ENCODE data around the gene THBS3. TPM values are rescaled to one million over a fixed set of nuclear protein-coding genes. Genes with fewer than 3 reads are reported as not detected.
A peak's percentile ranks its signal among the peaks of the same experiment; 100 is the strongest.

THBS3 gene
- total RNA-seq, 1 donor from 2014 or later: 40.3 TPM

- Histone ChIP-seq H3K36me3 (peaks cover 6 to 12% of the 10 kb centered on the region in 2 donors), H3K27ac (peak overlapping the region; percentile 97 to 98), H3K27me3 (no peaks in the 10 kb centered on the region), H3K4me3 (peak overlapping the region; percentile 82 to 83), H3K4me1 (peaks cover 16 to 27% of the 10 kb centered on the region in 2 donors), H3K9me3 (no peaks in the 10 kb centered on the region)
- no peak for DNase-seq (ENCODE audit: low spot score in 2 of 2)
- intact Hi-C loops (cut with DNase I): no loop called here
- TF ChIP-seq CTCF (IDR thresholded peaks at IDR 0.05): no peak
These were observed 46.6 kb upstream of the THBS3 start for GRCh38 chr1:155254228-155254713.

GRCh38 chr1:155253797-155254196 is 46.1 kb upstream of the THBS3 start:
- DNase-seq (ENCODE audit: low spot score in 2 of 2): no peak
- intact Hi-C loops (cut with DNase I): no loop called here
- H3K27ac ChIP-seq: peak overlapping the region; percentile 97 to 98
- no peaks in the 10 kb centered on the region for H3K9me3 ChIP-seq
- no peak for TF ChIP-seq CTCF (IDR thresholded peaks at IDR 0.05)
- peaks cover 6 to 11% of the 10 kb centered on the region in 2 donors for H3K36me3 ChIP-seq
- no peaks in the 10 kb centered on the region for H3K27me3 ChIP-seq
- peak overlapping the region; percentile 82 to 83 for H3K4me3 ChIP-seq
- peaks cover 16 to 27% of the 10 kb centered on the region in 2 donors for H3K4me1 ChIP-seq

- Histone ChIP-seq H3K4me3 (peak overlapping the region in 1 of 2 donors; percentile 82), H3K4me1 (peaks cover 16 to 27% of the 10 kb centered on the region in 2 donors), H3K36me3 (peaks cover 10 to 12% of the 10 kb centered on the region in 2 donors), H3K27ac (no peak overlapping the region), H3K27me3 (no peaks in the 10 kb centered on the region), H3K9me3 (no peaks in the 10 kb centered on the region)
- intact Hi-C loops (cut with DNase I): no loop called here
- no peak for TF ChIP-seq CTCF (IDR thresholded peaks at IDR 0.05)
- DNase-seq (ENCODE audit: low spot score in 2 of 2): no peak
These were observed 45.5 kb upstream of the THBS3 start for GRCh38 chr1:155253208-155253607.

DNA sequence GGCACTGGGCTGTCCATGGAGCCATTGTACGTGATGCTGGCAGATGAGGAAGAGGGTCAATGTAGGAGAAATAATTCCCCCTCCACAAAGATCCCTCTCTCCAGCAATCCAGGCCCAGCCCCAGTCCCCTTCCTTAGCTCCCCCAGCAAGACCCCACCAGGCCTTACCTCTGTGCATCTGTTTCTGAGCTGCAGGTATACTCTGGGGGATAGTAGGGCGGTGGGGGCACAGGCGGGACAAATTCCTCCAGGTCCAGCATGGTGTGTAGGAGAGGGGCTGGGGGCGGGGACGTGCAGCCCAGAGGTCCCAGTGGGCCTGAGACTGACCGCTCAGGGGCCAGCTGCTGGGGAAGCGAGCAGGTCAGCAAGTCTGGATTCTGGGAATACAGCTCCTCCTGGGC is 43.9 kb upstream of the THBS3 start:
- H3K4me1 ChIP-seq: peaks cover 16 to 27% of the 10 kb centered on the region in 2 donors
- H3K36me3 ChIP-seq: peaks cover 15 to 17% of the 10 kb centered on the region in 2 donors
- H3K4me3 ChIP-seq: no peak overlapping the region
- no peak overlapping the region for H3K27ac ChIP-seq
- intact Hi-C loops (cut with DNase I): no loop called here
- no peak for TF ChIP-seq CTCF (IDR thresholded peaks at IDR 0.05)
- DNase-seq (ENCODE audit: low spot score in 2 of 2): no peak
- H3K9me3 ChIP-seq: no peaks in the 10 kb centered on the region
- H3K27me3 ChIP-seq: no peaks in the 10 kb centered on the region

GRCh38 chr1:155250633-155251449 is 43.1 kb upstream of the THBS3 start:
- H3K4me1 ChIP-seq: peaks cover 16 to 21% of the 10 kb centered on the region in 2 donors
- intact Hi-C loops (cut with DNase I): loop anchor here (1.0 kb wide), 4 partner anchors 22 to 341 kb away; partner anchors contain the start of genes CLK2 and FDPS
- DNase-seq (ENCODE audit: low spot score in 2 of 2): peak; percentile 55 to 96
- no peaks in the 10 kb centered on the region for H3K27me3 ChIP-seq
- H3K9me3 ChIP-seq: no peaks in the 10 kb centered on the region
- TF ChIP-seq CTCF (IDR thresholded peaks at IDR 0.05): peak; percentile 99 to 100 (median 99)
- H3K27ac ChIP-seq: peak overlapping the region; percentile 19 to 39
- H3K4me3 ChIP-seq: peak overlapping the region; percentile 37 to 42
- H3K36me3 ChIP-seq: peaks cover 15 to 17% of the 10 kb centered on the region in 2 donors

Measured in ascending aorta (tissue), 2 donors.